ENCODE measurements around the gene TRIO. TPM values are rescaled to one million over a fixed set of nuclear protein-coding genes. Genes with fewer than 3 reads are reported as not detected.

TRIO gene
- total RNA-seq, 1 donor from 2014 or later = 148 TPM

DNA sequence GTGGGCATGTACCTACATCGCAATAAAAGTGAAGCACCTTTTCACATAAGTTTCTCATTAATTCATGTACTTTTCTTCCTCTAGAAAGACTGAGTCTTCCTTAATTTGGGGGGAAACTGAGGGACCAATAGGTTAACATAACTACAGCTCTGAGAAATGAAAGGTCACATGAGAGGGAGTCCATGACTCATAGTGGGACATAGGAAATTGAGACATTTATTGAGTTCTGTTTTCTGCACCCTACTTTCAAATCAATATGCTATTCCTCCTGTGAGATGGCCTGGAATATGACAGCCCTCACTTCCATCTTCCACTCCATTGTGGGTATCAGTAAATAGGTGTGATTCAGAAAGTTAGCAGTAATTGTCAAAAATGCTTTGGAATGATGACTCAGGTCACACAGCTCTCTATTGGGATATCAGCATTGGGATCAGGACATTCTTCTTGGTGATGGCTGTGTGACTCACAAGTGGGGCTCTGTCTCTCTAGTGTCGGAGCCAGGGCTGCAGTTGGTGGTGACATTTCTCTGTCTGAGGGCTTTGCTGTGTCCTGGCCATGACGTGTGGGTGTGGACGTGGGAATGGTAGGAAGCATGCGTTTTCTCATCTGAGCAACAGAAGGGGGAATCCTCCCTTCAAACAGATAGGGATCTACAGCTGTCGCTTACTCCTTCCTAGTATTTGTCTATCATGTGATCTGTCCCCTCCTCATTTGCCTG lies 125.0 kb downstream of the TRIO start:
- Histone ChIP-seq H3K9me3 (no peaks in the 10 kb centered on the region), H3K36me3 (peaks cover 14% of the 10 kb centered on the region), H3K27me3 (ENCODE audit: low read depth) (no peaks in the 10 kb centered on the region), H3K4me3 (no peak overlapping the region), H3K4me1 (peaks cover 54% of the 10 kb centered on the region), H3K27ac (no peak overlapping the region)
- intact Hi-C loops (cut with DNase I) = no loop called here
- ATAC-seq = peak in 1 of 2 donors; percentile 51
- no peak for DNase-seq
- no peak for TF ChIP-seq CTCF (IDR thresholded peaks at IDR 0.05)

DNA sequence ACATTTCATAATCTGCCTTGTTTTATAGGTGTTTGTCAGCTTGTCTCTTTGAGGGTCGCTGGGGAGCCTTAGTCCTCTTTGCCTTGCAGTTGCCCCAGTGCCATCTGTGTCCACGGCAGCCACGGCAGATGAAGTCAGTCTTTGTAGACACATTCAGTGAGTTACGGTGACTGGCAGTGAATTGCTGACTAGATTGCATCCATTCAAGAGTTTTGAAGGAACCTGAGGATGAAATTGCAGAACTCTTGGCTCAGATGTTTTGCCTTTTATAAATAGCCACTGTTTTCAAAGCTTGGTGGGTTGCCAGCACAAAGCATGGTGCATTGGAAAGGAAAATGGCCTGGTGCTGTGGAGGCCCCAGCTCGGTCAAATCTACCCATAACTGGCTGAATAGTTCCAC lies 125.6 kb downstream of the TRIO start:
- no peak overlapping the region for H3K27ac ChIP-seq
- no peaks in the 10 kb centered on the region for H3K27me3 ChIP-seq (ENCODE audit: low read depth)
- peaks cover 54% of the 10 kb centered on the region for H3K4me1 ChIP-seq
- ATAC-seq = no peak
- no peak for DNase-seq
- H3K9me3 ChIP-seq = no peaks in the 10 kb centered on the region
- peaks cover 14% of the 10 kb centered on the region for H3K36me3 ChIP-seq
- no peak for TF ChIP-seq CTCF (IDR thresholded peaks at IDR 0.05)
- intact Hi-C loops (cut with DNase I) = no loop called here
- no peak overlapping the region for H3K4me3 ChIP-seq

- ATAC-seq (no peak), DNase-seq (no peak)
- intact Hi-C loops (cut with DNase I) = no loop called here
- Histone ChIP-seq H3K36me3 (peaks cover 14% of the 10 kb centered on the region), H3K27ac (peak overlapping the region; percentile 50), H3K27me3 (ENCODE audit: low read depth) (no peaks in the 10 kb centered on the region), H3K9me3 (no peaks in the 10 kb centered on the region), H3K4me3 (no peak overlapping the region), H3K4me1 (peaks cover 48% of the 10 kb centered on the region)
- TF ChIP-seq CTCF (IDR thresholded peaks at IDR 0.05) = no peak
These were observed 126.3 kb downstream of the TRIO start for GRCh38 chr5:14269395-14269794.

DNA sequence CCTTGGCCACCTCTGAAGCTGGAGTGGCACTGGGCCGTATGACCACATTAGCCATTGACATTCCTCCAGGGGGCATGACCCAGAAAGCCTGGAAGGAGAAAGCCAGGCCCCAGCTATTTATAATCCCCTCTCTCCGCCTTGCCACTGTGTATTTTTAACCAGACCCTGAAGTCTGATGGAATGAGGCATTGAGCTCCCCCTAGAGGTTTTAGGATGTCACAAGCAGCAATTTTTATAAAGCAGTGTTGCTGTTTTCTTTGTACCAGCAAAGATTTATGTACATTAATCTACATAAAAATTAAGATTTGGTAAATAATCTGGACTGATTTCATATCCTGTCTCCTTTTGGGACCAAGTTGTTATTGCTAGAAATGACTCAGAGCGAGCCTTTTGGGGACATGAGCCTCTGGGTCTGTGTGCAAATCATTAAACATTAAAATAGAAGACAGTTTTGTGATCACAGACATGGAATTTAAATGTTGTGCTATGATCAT lies 127.1 kb downstream of the TRIO start:
- intact Hi-C loops (cut with DNase I) = loop anchor here (10.0 kb wide), 1 partner anchor 165 kb away; no protein-coding TSS in a partner anchor
- H3K27ac ChIP-seq = peak overlapping the region; percentile 50
- no peak overlapping the region for H3K4me3 ChIP-seq

GRCh38 chr5:14272548-14273205 lies 129.5 kb downstream of the TRIO start:
- no peak for TF ChIP-seq CTCF (IDR thresholded peaks at IDR 0.05)
- DNase-seq (no peak), ATAC-seq (no peak)
- H3K27me3 ChIP-seq (ENCODE audit: low read depth) = no peaks in the 10 kb centered on the region
- no peaks in the 10 kb centered on the region for H3K9me3 ChIP-seq
- H3K27ac ChIP-seq = no peak overlapping the region
- peaks cover 14% of the 10 kb centered on the region for H3K36me3 ChIP-seq
- intact Hi-C loops (cut with DNase I) = loop anchor here (10.0 kb wide), 1 partner anchor 168 kb away; no protein-coding TSS in a partner anchor
- peaks cover 33% of the 10 kb centered on the region for H3K4me1 ChIP-seq
- H3K4me3 ChIP-seq = no peak overlapping the region

More for the DNA sequence above, 127.1 kb downstream of the TRIO start:
- peak; percentile 86 to 91 for ATAC-seq
- Histone ChIP-seq H3K4me1 (peaks cover 41% of the 10 kb centered on the region), H3K36me3 (peaks cover 14% of the 10 kb centered on the region), H3K27me3 (ENCODE audit: low read depth) (no peaks in the 10 kb centered on the region), H3K9me3 (no peaks in the 10 kb centered on the region)
- TF ChIP-seq CTCF (IDR thresholded peaks at IDR 0.05) = peak; percentile 79
- no peak for DNase-seq
